Measurements from ENCODE around the gene CCDC85B. TPM values are rescaled to one million over a fixed set of nuclear protein-coding genes. Genes with fewer than 3 reads are reported as not detected.

The CCDC85B gene
- total RNA-seq, 1 donor from 2014 or later = 129 TPM

DNA sequence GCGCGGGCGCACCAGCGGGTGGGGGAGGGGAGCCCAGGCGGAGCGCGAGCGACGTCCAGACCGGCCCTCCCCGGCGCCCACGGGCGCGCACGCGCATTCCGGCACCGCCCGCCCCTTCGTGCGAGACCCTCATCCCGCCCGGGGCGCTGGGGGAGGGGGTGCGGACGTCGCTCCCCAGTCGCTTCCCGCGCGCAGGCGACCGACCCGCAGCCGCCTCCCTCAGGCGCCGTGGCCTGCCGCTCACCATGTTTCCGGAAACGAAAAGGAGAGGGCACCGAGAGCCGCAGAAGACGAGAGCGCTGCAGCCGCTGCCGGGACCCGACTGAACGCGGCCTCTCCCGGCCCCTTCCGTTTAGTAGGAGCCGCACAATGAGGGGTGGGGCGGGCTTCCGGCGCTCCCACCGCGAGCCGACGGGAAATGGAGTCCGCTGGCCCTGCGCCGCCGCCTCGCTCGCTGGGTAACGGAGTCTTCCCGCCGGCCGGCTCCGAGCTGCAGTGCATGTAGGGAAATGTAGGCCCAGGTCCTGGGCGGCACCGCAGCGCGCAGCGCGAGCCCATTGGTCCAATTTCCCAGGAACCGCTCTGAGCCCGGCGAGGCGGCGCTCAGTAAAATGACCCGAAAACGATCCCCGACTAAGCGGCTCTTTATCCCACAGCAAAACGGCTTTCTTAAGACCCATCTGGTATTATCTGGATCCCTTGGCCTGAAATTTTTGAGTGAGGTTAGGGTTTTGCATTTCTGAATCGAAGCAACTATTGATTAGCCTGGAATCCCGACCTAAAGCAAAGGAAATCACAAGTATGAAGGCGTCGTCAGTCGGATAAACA, 32.4 kb upstream of the CCDC85B start, which contains the start of gene CFL1:
CFL1 (minus strand) TSS at position 328 of the 828 bp plus-strand sequence; CDS start at position 247, 81 bp downstream.
- peak; percentile 89 for DNase-seq (ENCODE audit: low read depth, low spot score)

- no peak for DNase-seq (ENCODE audit: low read depth, low spot score)
Observed at GRCh38 chr11:65858681-65859087, 31.8 kb upstream of the CCDC85B start.

GRCh38 chr11:65859095-65859811, 31.2 kb upstream of the CCDC85B start:
- peak; percentile 95 for DNase-seq (ENCODE audit: low read depth, low spot score)

DNA sequence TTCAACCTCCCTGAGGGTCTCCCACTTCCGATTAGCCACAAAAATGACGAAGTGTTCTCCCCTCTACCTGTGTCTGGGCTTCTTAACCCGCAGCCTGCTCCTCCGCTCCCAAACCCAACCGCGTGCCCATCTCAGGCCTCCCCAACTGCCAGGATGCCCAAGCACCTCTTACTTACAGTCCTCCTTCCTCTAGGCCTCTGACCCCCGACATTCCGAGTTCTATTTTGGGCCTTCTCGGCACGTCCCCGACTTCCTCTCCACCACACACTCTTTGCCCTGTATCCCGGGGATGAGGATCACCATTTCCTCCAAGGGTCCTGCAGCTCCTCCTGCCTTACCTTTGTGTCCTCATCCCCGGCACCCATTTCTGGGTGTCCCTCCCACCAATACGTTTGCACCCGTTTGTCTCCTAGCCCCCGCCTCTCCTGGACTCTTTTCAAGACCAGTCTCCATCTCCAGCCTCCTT, 30.6 kb upstream of the CCDC85B start:
- no peak for DNase-seq (ENCODE audit: low read depth, low spot score)

DNA sequence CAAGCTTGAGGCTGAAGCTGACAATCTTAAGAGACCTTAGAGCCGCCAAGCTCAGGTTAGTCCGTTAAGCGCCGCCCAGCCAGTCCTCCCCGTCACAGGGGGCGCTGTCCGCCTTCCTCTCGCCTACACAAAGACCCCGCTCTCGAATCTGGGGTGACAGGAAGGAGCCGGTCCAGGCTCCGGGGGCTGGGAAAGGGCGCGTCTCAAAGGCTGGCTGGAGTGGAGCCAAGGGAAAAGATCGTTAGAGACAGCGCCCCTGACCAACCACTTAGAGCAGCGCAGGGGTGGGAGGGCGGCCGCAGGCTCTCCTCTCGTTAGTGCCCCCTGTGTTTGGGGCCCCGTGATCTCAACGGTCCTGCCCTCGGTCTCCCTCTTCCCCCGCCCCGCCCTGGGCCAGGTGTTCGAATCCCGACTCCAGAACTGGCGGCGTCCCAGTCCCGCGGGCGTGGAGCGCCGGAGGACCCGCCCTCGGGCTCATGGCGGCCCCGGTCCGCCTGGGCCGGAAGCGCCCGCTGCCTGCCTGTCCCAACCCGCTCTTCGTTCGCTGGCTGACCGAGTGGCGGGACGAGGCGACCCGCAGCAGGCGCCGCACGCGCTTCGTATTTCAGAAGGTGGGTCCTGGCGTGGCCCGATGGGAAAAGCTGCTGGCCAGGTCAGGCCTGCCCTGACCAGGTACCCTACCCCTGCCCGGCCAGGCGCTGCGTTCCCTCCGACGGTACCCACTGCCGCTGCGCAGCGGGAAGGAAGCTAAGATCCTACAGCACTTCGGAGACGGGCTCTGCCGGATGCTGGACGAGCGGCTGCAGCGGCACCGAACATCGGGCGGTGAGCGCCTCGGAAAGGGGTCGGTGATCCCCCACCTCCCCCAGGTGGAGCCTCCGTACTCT, 30.0 kb upstream of the CCDC85B start, which contains the start of gene MUS81:
MUS81 (plus strand) TSS at position 156 of the 887 bp plus-strand sequence; CDS start at position 477, 321 bp downstream.
- DNase-seq (ENCODE audit: low read depth, low spot score) = peak; percentile 94

GRCh38 chr11:65861165-65861505, 29.3 kb upstream of the CCDC85B start:
- no peak for DNase-seq (ENCODE audit: low read depth, low spot score)

- DNase-seq (ENCODE audit: low read depth, low spot score) = no peak
Observed at GRCh38 chr11:65861533-65862183, 28.8 kb upstream of the CCDC85B start.

DNA sequence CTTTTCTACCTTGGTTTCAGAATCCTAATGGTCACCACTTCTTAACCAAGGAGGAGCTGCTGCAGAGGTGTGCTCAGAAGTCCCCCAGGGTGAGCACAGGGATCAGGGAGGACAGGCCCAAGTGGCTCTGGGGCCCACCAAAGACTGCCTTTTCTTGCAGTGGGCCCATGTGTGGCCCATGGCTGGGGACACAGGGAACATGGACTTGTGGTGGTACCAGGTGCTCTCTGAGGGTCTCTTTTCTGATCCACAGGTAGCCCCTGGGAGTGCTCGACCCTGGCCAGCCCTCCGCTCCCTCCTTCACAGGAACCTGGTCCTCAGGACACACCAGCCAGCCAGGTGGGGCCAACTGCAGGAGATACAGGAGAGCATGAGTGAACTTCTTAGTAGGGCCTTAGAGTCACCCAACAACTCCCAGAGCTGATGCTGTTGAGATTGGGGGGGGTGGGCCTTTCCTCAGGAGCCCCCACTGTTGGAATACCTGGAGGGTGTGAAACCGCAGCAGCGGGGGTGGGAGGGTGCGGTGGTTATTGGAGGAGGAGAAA, 28.2 kb upstream of the CCDC85B start:
- no peak for DNase-seq (ENCODE audit: low read depth, low spot score)

GRCh38 chr11:65862941-65863888, 27.3 kb upstream of the CCDC85B start:
- no peak for DNase-seq (ENCODE audit: low read depth, low spot score)

GRCh38 chr11:65863889-65864705, 26.4 kb upstream of the CCDC85B start:
- DNase-seq (ENCODE audit: low read depth, low spot score) = no peak

DNA sequence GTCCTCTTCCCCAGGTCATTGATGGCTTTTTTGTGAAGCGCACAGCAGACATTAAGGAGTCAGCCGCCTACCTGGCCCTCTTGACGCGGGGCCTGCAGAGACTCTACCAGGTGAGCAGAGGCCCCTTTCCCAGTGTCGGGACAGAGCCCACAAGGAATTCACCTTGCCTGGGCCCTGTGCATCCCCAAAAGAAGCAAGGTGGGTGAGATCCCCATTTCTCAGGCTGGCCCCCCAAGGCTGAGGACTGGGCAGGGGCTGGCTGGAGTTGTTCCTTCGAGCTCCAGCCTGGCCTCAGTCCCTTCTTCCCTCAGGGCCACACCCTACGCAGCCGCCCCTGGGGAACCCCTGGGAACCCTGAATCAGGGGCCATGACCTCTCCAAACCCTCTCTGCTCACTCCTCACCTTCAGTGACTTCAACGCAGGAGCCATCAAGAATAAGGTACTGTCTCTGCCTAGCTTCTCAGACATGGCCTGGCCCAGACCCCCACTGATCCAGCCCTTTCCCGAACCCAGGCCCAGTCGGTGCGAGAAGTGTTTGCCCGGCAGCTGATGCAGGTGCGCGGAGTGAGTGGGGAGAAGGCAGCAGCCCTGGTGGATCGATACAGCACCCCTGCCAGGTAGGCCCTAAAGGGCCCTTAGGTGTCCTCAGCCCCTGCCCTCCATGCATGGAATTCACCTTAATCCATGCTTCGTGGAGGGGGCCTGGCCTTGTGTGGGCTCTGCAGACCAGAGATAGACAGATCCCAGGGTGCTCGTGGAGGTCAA, 25.6 kb upstream of the CCDC85B start:
- DNase-seq (ENCODE audit: low read depth, low spot score) = no peak

DNA sequence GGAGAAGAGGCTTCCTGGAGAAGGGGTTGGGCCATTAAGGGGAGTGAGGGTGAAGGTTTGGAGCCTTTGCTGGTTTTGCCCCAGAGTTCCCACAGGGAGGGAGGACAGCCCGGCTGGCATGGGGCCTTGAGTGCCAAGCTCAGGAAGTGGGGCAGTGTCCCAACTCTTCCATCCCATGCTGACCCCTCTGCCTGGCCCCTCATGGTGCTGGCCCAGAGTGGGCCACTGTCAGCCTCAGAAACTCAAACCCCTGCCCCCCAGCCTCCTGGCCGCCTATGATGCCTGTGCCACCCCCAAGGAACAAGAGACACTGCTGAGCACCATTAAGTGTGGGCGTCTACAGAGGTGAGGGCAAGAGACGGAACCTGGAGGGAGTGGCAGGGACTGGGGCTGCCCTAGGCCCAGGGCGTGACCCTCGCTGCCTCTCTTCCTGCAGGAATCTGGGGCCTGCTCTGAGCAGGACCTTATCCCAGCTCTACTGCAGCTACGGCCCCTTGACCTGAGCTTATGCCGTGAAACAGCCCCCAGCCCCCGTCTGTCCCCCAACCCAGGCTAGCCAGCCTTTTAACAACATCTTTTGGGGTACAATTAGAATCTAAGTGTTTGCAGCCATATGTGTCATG, 24.8 kb upstream of the CCDC85B start:
- no peak for DNase-seq (ENCODE audit: low read depth, low spot score)

DNA sequence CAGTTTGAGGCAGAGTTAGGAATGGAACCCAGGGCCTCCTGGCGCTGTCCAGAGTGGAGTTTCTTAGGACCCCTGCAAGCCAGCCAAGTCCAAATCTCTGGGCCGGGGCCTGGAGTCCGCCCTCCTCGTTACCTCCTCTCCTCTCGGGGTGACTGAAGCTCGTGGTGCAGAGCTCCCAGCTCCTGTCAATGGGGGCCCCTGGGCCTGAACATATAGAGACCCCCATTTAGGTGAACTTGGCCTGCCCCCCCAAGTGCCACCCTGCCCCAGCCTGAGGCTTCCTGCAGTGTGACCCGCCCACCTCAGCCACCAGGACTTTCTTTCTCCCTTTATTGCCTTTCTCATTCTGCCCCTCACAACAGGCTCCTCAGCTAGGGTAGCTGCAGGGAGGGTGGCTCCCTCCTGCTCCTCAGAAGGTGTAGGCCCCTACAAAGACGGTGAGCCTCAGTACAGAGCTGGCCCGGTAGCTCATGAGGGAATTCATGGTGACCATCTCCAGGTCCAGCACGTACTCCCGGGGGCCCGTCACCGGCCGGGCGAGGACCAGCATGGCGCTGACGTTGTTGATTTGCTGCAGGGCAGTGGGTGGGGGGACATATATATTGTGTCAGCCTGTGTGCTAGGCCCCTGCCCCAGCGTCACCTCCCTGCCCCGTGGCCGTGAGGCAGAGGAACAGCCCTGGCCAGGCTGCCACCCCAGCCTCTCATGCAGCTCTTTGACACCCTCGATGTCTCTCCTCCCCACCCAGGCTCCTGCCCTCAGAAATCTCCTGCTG, 23.8 kb upstream of the CCDC85B start:
- no peak for DNase-seq (ENCODE audit: low read depth, low spot score)

GRCh38 chr11:65867284-65868071, 23.0 kb upstream of the CCDC85B start:
- no peak for DNase-seq (ENCODE audit: low read depth, low spot score)

GRCh38 chr11:65868076-65868667, 22.3 kb upstream of the CCDC85B start:
- no peak for DNase-seq (ENCODE audit: low read depth, low spot score)

Measured in pulmonary artery endothelial cell (primary cell).